ENCODE results near the gene TRIM72. TPM values are rescaled to one million over a fixed set of nuclear protein-coding genes. Genes with fewer than 3 reads are reported as not detected.

TRIM72 gene
- total RNA-seq, 1 experiment from 2014 or later = 1.8 TPM

- TF ChIP-seq, protein P1, sequence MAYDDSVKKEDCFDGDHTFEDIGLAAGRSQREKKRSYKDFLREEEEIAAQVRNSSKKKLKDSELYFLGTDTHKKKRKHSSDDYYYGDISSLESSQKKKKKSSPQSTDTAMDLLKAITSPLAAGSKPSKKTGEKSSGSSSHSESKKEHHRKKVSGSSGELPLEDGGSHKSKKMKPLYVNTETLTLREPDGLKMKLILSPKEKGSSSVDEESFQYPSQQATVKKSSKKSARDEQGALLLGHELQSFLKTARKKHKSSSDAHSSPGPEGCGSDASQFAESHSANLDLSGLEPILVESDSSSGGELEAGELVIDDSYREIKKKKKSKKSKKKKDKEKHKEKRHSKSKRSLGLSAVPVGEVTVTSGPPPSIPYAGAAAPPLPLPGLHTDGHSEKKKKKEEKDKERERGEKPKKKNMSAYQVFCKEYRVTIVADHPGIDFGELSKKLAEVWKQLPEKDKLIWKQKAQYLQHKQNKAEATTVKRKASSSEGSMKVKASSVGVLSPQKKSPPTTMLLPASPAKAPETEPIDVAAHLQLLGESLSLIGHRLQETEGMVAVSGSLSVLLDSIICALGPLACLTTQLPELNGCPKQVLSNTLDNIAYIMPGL (CRISPR knock-in tag; IDR thresholded peaks at IDR 0.05) = no peak
- TF ChIP-seq MXD4 (CRISPR knock-in tag; IDR thresholded peaks at IDR 0.05; ENCODE audit: borderline replicate concordance) (no peak), FOXJ3 (CRISPR knock-in tag; IDR thresholded peaks at IDR 0.05; ENCODE audit: borderline replicate concordance) (no peak), SP1 (CRISPR knock-in tag; conservative IDR thresholded peaks at IDR 0.05) (no peak), MLX (CRISPR knock-in tag; IDR thresholded peaks at IDR 0.05) (no peak), ZNF232 (CRISPR knock-in tag; IDR thresholded peaks at IDR 0.05) (no peak), ARID4B (CRISPR knock-in tag; IDR thresholded peaks at IDR 0.05; ENCODE audit: borderline replicate concordance) (no peak)
- TF ChIP-seq, protein P2, sequence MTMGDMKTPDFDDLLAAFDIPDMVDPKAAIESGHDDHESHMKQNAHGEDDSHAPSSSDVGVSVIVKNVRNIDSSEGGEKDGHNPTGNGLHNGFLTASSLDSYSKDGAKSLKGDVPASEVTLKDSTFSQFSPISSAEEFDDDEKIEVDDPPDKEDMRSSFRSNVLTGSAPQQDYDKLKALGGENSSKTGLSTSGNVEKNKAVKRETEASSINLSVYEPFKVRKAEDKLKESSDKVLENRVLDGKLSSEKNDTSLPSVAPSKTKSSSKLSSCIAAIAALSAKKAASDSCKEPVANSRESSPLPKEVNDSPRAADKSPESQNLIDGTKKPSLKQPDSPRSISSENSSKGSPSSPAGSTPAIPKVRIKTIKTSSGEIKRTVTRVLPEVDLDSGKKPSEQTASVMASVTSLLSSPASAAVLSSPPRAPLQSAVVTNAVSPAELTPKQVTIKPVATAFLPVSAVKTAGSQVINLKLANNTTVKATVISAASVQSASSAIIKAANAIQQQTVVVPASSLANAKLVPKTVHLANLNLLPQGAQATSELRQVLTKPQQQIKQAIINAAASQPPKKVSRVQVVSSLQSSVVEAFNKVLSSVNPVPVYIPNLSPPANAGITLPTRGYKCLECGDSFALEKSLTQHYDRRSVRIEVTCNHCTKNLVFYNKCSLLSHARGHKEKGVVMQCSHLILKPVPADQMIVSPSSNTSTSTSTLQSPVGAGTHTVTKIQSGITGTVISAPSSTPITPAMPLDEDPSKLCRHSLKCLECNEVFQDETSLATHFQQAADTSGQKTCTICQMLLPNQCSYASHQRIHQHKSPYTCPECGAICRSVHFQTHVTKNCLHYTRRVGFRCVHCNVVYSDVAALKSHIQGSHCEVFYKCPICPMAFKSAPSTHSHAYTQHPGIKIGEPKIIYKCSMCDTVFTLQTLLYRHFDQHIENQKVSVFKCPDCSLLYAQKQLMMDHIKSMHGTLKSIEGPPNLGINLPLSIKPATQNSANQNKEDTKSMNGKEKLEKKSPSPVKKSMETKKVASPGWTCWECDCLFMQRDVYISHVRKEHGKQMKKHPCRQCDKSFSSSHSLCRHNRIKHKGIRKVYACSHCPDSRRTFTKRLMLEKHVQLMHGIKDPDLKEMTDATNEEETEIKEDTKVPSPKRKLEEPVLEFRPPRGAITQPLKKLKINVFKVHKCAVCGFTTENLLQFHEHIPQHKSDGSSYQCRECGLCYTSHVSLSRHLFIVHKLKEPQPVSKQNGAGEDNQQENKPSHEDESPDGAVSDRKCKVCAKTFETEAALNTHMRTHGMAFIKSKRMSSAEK (CRISPR knock-in tag; IDR thresholded peaks at IDR 0.05; ENCODE audit: borderline replicate concordance) = no peak
- TF ChIP-seq, protein P3, sequence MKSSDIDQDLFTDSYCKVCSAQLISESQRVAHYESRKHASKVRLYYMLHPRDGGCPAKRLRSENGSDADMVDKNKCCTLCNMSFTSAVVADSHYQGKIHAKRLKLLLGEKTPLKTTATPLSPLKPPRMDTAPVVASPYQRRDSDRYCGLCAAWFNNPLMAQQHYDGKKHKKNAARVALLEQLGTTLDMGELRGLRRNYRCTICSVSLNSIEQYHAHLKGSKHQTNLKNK (CRISPR knock-in tag; IDR thresholded peaks at IDR 0.05) = no peak
These were observed 48.2 kb downstream of the TRIM72 start (continued) for GRCh38 chr16:31262084-31262483.

DNA sequence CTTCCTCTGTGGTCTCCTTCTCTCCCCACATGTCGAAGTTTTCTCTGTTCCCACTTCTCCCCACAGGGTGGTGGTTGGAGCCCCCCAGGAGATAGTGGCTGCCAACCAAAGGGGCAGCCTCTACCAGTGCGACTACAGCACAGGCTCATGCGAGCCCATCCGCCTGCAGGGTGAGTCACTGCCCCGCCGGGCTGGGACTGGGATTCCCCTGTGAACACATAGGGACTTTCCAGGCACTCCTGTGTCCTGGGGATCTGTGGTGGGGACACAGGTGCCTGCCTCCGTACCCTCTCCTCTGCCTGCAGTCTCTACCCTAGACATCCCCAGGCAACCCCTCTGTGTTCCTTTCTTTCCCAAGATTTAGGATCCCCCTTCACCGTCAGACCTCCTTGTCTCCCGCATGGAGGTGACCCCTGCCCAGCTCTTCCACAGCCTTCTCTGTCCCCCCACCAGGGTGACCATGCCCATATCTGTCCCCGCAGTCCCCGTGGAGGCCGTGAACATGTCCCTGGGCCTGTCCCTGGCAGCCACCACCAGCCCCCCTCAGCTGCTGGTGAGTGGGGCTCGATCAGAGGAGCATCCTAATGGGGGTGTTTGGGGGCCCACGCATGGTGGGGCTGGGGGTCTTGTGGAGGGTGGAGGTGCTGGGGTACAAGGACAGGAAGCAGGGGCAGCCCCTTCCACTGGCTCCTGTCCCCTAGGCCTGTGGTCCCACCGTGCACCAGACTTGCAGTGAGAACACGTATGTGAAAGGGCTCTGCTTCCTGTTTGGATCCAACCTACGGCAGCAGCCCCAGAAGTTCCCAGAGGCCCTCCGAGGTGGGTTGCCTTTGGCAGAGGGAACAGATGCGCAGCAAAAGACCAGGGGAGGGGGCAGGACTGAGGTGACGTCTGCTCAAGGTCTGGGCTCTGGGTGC lies 51.7 kb downstream of the TRIM72 start:
- H3K4me1 Mint-ChIP-seq = peaks cover 18% of the 10 kb centered on the region
- ChIA-PET POLR2A (no interaction called here), CTCF (interaction anchor here (0.9 kb wide), 1 partner anchor 64 kb away, joined by 3 read pairs; no protein-coding TSS in a partner anchor)
- no peak overlapping the region for H3K4me3 Mint-ChIP-seq
- no peaks in the 10 kb centered on the region for H3K9me3 Mint-ChIP-seq
- DNase-seq (ENCODE audit: low spot score) (peak; percentile 23), ATAC-seq (peak; percentile 74)
- TF ChIP-seq ARID4B (CRISPR knock-in tag; IDR thresholded peaks at IDR 0.05; ENCODE audit: borderline replicate concordance) (no peak), SMAD4 (CRISPR knock-in tag; IDR thresholded peaks at IDR 0.05) (no peak), ATF1 (CRISPR knock-in tag; IDR thresholded peaks at IDR 0.05) (no peak), ERG (CRISPR knock-in tag; IDR thresholded peaks at IDR 0.05) (no peak)
- TF ChIP-seq, protein P4, sequence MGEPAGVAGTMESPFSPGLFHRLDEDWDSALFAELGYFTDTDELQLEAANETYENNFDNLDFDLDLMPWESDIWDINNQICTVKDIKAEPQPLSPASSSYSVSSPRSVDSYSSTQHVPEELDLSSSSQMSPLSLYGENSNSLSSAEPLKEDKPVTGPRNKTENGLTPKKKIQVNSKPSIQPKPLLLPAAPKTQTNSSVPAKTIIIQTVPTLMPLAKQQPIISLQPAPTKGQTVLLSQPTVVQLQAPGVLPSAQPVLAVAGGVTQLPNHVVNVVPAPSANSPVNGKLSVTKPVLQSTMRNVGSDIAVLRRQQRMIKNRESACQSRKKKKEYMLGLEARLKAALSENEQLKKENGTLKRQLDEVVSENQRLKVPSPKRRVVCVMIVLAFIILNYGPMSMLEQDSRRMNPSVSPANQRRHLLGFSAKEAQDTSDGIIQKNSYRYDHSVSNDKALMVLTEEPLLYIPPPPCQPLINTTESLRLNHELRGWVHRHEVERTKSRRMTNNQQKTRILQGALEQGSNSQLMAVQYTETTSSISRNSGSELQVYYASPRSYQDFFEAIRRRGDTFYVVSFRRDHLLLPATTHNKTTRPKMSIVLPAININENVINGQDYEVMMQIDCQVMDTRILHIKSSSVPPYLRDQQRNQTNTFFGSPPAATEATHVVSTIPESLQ (CRISPR knock-in tag; IDR thresholded peaks at IDR 0.05) = no peak
- H3K36me3 Mint-ChIP-seq = no peaks in the 10 kb centered on the region
- peaks cover 3% of the 10 kb centered on the region; the same call in 1 of the 2 replicates for H3K27me3 Mint-ChIP-seq (ENCODE audit: low read depth)
- H3K27ac Mint-ChIP-seq = 0 out of 2 replicates have a peak overlapping the region, but pooled peaks have one; percentile 36
